HEK293 (cell line): Measurements from ENCODE around the gene SLC9A2.

Experiments used
- CTCF ChIA-PET: fragments of 350-600 bp; formaldehyde crosslinking; extraction: SDS; loops from one replicate; lab custom pipeline; 2021; ENCODE audit warnings: antibody characterized with exemption; lab: Yijun Ruan, JAX
- POLR2A ChIA-PET: fragments of 300-600 bp; formaldehyde crosslinking; extraction: SDS; loops from one replicate; lab custom pipeline; 2020; ENCODE audit warnings: antibody characterized with exemption, inconsistent platforms; lab: Yijun Ruan, JAX
- H3K27ac ChIP-seq: fragments of 200-500 bp; sonication (Bioruptor generic); 2 replicates; pipeline ENCODE4 v1.5.1; 2014; ENCODE audit warnings: low read depth, low read length, control low read depth, inconsistent platforms; ENCODE audit errors: extremely low read depth
- H3K36me3 ChIP-seq, 2 experiments: fragments of 200-500 bp in 1 of 2; sonication (Bioruptor generic) in 1 of 2; 1 replicate in 1 of 2; 2 replicates in 1 of 2; pipeline ENCODE4 v1.5.1; 2014 to 2017; ENCODE audit warnings: inconsistent platforms in 2 of 2, low read length in 2 of 2; ENCODE audit not compliant: control insufficient read depth in 2 of 2, insufficient read depth in 1 of 2
- H3K4me1 ChIP-seq: fragments of 200-500 bp; sonication (Bioruptor generic); 2 replicates; pipeline ENCODE4 v1.5.1; 2014; ENCODE audit warnings: mild to moderate bottlenecking, low read length, inconsistent platforms; ENCODE audit not compliant: control insufficient read depth, insufficient read depth
- H3K4me3 ChIP-seq: 2 replicates; pipeline ENCODE4 v1.5.1; 2011; ENCODE audit warnings: low read depth, mild to moderate bottlenecking, control low read depth, low read length, moderate library complexity
- H3K9me3 ChIP-seq: fragments of 200-500 bp; sonication (Bioruptor generic); 2 replicates; pipeline ENCODE4 v1.5.1; 2014; ENCODE audit warnings: low read depth, low read length, inconsistent platforms; ENCODE audit not compliant: control insufficient read depth, insufficient read depth
- GLI2 ChIP-seq: fragments of 450-650 bp; formaldehyde crosslinking; IDR thresholded peaks from 2 replicates; pipeline ENCODE4; 2017; ENCODE audit warnings: missing biosample characterization, missing genetic modification characterization, low read depth, borderline replicate concordance
- IKZF3 ChIP-seq: fragments of 450-650 bp; IDR thresholded peaks from 2 replicates; pipeline ENCODE4 v1.5.0; 2018; ENCODE audit warnings: missing biosample characterization, mild to moderate bottlenecking, missing genetic modification characterization, moderate library complexity
- KLF7 ChIP-seq: fragments of 450-650 bp; formaldehyde crosslinking; IDR thresholded peaks from 2 replicates; pipeline ENCODE4 v1.5.1; 2016; ENCODE audit warnings: missing biosample characterization, missing genetic modification characterization, borderline replicate concordance
- KLF8 ChIP-seq: fragments of 450-650 bp; formaldehyde crosslinking; IDR thresholded peaks from 2 replicates; pipeline ENCODE4 v1.5.1; 2016; ENCODE audit warnings: missing biosample characterization, missing genetic modification characterization
- ZNF146 ChIP-seq: fragments of 450-650 bp; formaldehyde crosslinking; IDR thresholded peaks from 2 replicates; pipeline ENCODE4 v1.5.1; 2016; ENCODE audit warnings: missing biosample characterization, missing genetic modification characterization
- ZNF16 ChIP-seq: fragments of 450-650 bp; formaldehyde crosslinking; IDR thresholded peaks from 2 replicates; pipeline ENCODE4 v1.5.1; 2016; ENCODE audit warnings: low read depth, missing biosample characterization, missing genetic modification characterization
- ZNF23 ChIP-seq: fragments of 450-650 bp; formaldehyde crosslinking; IDR thresholded peaks from 2 replicates; pipeline ENCODE4 v1.5.1; 2016; ENCODE audit warnings: missing biosample characterization, missing genetic modification characterization, borderline replicate concordance
- ZNF266 ChIP-seq: fragments of 450-650 bp; formaldehyde crosslinking; IDR thresholded peaks from 2 replicates; pipeline ENCODE4 v1.5.1; 2016; ENCODE audit warnings: missing biosample characterization, missing genetic modification characterization, low read depth
- ZNF274 ChIP-seq, 2 experiments: fragments of 200-500 bp in 1 of 2; fragments of 450-650 bp in 1 of 2; sonication (Bioruptor generic) in 1 of 2; formaldehyde crosslinking in 1 of 2; IDR thresholded peaks; 2 replicates each; pipeline versions ENCODE4 v1.5.1 to v1.6.1; 2014 to 2016; ENCODE audit warnings: borderline replicate concordance in 1 of 2, inconsistent platforms in 1 of 2, low read length in 1 of 2, missing biosample characterization in 1 of 2, missing genetic modification characterization in 1 of 2
- ZNF521 ChIP-seq: fragments of 450-650 bp; formaldehyde crosslinking; IDR thresholded peaks from 2 replicates; pipeline ENCODE4 v1.5.1; 2017; ENCODE audit warnings: missing biosample characterization, mild to moderate bottlenecking, missing genetic modification characterization
- ZNF530 ChIP-seq: fragments of 450-650 bp; formaldehyde crosslinking; IDR thresholded peaks from 2 replicates; pipeline ENCODE4 v1.5.1; 2016; ENCODE audit warnings: low read depth, missing biosample characterization, missing genetic modification characterization
- ZNF548 ChIP-seq: fragments of 450-650 bp; formaldehyde crosslinking; IDR thresholded peaks from 2 replicates; pipeline ENCODE4 v1.5.1; 2016; ENCODE audit warnings: missing biosample characterization, missing genetic modification characterization
- ZNF585B ChIP-seq: fragments of 450-650 bp; formaldehyde crosslinking; IDR thresholded peaks from 2 replicates; pipeline ENCODE4 v1.5.1; 2016; ENCODE audit warnings: missing biosample characterization, missing genetic modification characterization
- ZNF621 ChIP-seq: fragments of 450-650 bp; formaldehyde crosslinking; IDR thresholded peaks from 2 replicates; pipeline ENCODE4 v1.5.1; 2017; ENCODE audit warnings: missing biosample characterization, missing genetic modification characterization
- ZNF629 ChIP-seq: fragments of 450-650 bp; formaldehyde crosslinking; IDR thresholded peaks from 2 replicates; pipeline ENCODE4 v1.5.1; 2017; ENCODE audit warnings: missing biosample characterization, missing genetic modification characterization
- ZNF658 ChIP-seq: fragments of 450-650 bp; formaldehyde crosslinking; IDR thresholded peaks from 2 replicates; pipeline ENCODE4; 2016; ENCODE audit warnings: missing biosample characterization, missing genetic modification characterization
- ZNF701 ChIP-seq: fragments of 450-650 bp; formaldehyde crosslinking; IDR thresholded peaks from 2 replicates; pipeline ENCODE4 v1.5.1; 2016; ENCODE audit warnings: missing biosample characterization, missing genetic modification characterization
- ZNF843 ChIP-seq: fragments of 450-650 bp; formaldehyde crosslinking; IDR thresholded peaks from 2 replicates; pipeline ENCODE4 v1.5.1; 2016; ENCODE audit warnings: missing biosample characterization, missing genetic modification characterization
- TF ChIP-seq, protein P1 (sequence below): fragments of 450-650 bp; formaldehyde crosslinking; IDR thresholded peaks from 2 replicates; pipeline ENCODE4 v1.5.1; 2017; ENCODE audit warnings: missing biosample characterization, missing genetic modification characterization
- TF ChIP-seq, protein P2 (sequence below): fragments of 450-650 bp; formaldehyde crosslinking; IDR thresholded peaks from 2 replicates; pipeline ENCODE4 v1.5.1; 2016; ENCODE audit warnings: missing biosample characterization, missing genetic modification characterization
- TF ChIP-seq, protein P3 (sequence below): fragments of 450-650 bp; formaldehyde crosslinking; IDR thresholded peaks from 2 replicates; pipeline ENCODE4 v1.5.1; 2016; ENCODE audit warnings: missing biosample characterization, missing genetic modification characterization
- TF ChIP-seq, protein P4 (sequence below): fragments of 450-650 bp; formaldehyde crosslinking; IDR thresholded peaks from 2 replicates; pipeline ENCODE4 v1.5.1; 2017; ENCODE audit warnings: missing biosample characterization, mild to moderate bottlenecking, missing genetic modification characterization, moderate library complexity

SLC9A2 gene

DNA sequence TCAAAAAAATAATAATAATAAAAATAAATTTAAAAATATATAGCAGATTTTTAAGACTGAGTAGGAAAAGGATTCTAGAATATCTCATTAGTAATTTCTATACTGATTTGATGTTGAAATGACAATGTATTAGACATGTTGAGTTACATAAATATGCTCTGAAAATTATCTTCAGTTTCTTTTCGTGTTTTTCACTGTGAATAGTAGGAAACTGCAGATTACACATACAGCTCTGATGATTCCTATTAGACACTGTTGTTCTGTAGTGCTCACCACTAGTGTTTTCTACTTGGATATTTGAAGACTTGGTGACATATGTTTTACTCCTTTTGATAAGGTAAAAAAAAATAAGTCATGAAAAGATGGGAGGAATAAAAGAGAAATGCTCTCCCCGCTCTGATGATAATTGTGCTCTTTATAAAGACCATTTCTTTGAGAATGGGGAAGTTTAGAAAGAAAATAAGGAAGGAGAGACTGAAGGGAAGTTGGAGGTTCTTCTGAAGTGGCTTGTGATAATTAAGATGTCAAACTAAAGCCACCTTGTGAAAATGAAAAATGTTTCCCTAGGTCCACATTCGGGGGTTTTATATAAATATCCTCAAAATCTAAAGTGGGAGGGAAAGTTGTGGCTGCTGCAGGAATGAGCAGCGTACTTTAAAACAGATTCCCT, 52.9 kb downstream of the SLC9A2 start (continued):
- TF ChIP-seq ZNF621 (no peak), ZNF843 (tag by site-specific recombination) (no peak), ZNF146 (no peak), ZNF548 (no peak), ZNF530 (no peak), ZNF266 (tag by site-specific recombination) (no peak), ZNF521 (tag by site-specific recombination) (no peak), ZNF585B (no peak), KLF7 (tag by site-specific recombination) (no peak)

DNA sequence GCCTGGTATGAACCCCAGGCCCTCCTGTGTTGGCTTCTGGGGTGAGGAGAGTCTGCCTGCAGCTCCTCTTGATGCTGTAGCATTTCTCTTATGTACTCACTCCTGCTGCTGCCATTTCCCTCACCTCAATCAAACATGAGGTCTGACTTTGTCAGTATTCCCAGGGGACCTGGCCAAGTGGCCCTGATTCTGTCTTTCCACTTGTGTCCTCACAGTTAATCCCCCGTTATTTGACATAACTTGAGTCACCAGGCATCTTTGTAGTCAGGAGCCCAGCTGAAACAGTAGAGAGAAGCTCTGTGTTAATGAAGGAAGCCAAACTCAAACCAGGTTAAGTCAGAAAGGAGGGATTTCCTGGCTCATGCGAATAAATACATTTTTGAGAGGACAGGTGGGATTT, 55.0 kb downstream of the SLC9A2 start:
- TF ChIP-seq GLI2 (tag by site-specific recombination) (no peak), KLF8 (tag by site-specific recombination) (no peak), ZNF701 (tag by site-specific recombination) (no peak), ZNF629 (tag by site-specific recombination) (no peak), ZNF266 (tag by site-specific recombination) (no peak), ZNF23 (no peak), ZNF16 (no peak), IKZF3 (tag by site-specific recombination) (no peak), ZNF146 (no peak), ZNF658 (tag by site-specific recombination) (no peak)
- TF ChIP-seq, protein P1, sequence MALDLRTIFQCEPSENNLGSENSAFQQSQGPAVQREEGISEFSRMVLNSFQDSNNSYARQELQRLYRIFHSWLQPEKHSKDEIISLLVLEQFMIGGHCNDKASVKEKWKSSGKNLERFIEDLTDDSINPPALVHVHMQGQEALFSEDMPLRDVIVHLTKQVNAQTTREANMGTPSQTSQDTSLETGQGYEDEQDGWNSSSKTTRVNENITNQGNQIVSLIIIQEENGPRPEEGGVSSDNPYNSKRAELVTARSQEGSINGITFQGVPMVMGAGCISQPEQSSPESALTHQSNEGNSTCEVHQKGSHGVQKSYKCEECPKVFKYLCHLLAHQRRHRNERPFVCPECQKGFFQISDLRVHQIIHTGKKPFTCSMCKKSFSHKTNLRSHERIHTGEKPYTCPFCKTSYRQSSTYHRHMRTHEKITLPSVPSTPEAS (tag by site-specific recombination): no peak
- TF ChIP-seq, protein P2, sequence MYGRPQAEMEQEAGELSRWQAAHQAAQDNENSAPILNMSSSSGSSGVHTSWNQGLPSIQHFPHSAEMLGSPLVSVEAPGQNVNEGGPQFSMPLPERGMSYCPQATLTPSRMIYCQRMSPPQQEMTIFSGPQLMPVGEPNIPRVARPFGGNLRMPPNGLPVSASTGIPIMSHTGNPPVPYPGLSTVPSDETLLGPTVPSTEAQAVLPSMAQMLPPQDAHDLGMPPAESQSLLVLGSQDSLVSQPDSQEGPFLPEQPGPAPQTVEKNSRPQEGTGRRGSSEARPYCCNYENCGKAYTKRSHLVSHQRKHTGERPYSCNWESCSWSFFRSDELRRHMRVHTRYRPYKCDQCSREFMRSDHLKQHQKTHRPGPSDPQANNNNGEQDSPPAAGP: no peak
- TF ChIP-seq, protein P3, sequence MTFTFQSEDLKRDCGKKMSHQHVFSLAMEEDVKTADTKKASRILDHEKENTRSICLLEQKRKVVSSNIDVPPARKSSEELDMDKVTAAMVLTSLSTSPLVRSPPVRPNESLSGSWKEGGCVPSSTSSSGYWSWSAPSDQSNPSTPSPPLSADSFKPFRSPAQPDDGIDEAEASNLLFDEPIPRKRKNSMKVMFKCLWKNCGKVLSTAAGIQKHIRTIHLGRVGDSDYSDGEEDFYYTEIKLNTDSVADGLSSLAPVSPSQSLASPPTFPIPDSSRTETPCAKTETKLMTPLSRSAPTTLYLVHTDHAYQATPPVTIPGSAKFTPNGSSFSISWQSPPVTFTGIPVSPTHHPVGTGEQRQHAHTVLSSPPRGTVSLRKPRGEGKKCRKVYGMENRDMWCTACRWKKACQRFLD (tag by site-specific recombination): no peak
- POLR2A ChIA-PET: no interaction called here
- H3K27ac ChIP-seq: no peak overlapping the region
- H3K36me3 ChIP-seq: no peaks in the 10 kb centered on the region
- H3K4me1 ChIP-seq: no peaks in the 10 kb centered on the region
- no peaks in the 10 kb centered on the region for H3K9me3 ChIP-seq
- CTCF ChIA-PET: no interaction called here
- H3K4me3 ChIP-seq: no peak overlapping the region

DNA sequence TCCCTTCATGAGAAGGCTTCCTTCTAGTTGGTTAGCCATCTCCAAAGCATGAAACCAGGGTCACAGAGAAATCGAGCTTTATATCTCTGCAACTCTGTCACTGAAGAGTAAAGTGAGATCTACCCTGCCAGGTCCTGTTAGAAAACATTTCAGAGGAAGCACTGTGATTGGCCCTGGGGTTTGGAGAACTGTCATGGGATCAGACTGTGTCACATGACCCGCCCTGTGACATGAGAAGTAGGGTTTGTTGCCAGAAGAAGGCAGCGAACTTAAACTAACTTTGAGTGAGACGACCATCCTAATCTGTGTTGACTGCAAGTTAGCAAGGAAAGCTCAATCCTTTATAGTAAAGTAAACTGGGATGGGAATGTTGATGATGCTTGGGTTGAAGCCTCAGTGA, 55.5 kb downstream of the SLC9A2 start:
- H3K4me1 ChIP-seq: no peaks in the 10 kb centered on the region
- no peak overlapping the region for H3K4me3 ChIP-seq
- H3K36me3 ChIP-seq: no peaks in the 10 kb centered on the region
- TF ChIP-seq, protein P4, sequence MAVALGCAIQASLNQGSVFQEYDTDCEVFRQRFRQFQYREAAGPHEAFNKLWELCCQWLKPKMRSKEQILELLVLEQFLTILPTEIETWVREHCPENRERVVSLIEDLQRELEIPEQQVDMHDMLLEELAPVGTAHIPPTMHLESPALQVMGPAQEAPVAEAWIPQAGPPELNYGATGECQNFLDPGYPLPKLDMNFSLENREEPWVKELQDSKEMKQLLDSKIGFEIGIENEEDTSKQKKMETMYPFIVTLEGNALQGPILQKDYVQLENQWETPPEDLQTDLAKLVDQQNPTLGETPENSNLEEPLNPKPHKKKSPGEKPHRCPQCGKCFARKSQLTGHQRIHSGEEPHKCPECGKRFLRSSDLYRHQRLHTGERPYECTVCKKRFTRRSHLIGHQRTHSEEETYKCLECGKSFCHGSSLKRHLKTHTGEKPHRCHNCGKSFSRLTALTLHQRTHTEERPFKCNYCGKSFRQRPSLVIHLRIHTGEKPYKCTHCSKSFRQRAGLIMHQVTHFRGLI (tag by site-specific recombination): no peak
- TF ChIP-seq ZNF274 (IDR thresholded peaks at IDR 0.05; ENCODE audit: low read length): no peak
- TF ChIP-seq ZNF274 (tag by site-specific recombination; IDR thresholded peaks at IDR 0.05; ENCODE audit: borderline replicate concordance): no peak
- no peaks in the 10 kb centered on the region for H3K9me3 ChIP-seq
- CTCF ChIA-PET: no interaction called here
- POLR2A ChIA-PET: no interaction called here
- no peak overlapping the region for H3K27ac ChIP-seq
